Measurements from ENCODE around the gene SIPA1L3.

DNA sequence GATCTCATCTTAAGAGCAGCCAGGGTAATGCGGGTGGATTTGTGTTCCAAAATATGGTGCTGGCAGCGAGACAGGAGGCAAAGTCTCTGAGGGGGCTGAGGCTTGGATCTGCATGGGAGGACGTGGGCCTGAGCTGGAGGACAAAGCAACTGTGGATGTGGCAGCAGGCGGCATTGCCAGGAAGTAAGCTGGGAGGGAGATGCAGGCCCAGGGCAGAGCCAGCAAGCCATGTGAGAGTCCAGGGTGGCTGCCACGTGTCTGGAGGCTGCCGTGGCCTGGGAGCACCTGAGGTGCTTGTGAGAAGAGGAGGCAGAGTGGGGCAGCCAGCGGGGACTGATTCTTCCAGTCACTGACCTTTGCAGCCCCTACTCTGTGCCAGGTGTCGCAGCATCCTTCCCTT is 265.0 kb downstream of the SIPA1L3 start:
- TF ChIP-seq YY1 (IDR thresholded peaks at IDR 0.05; ENCODE audit: insufficient read depth, insufficient read length) (no peak), ZNF274 (IDR thresholded peaks at IDR 0.05; ENCODE audit: low read depth, low read length) (no peak), SUZ12 (IDR thresholded peaks at IDR 0.05; ENCODE audit: extremely low read depth, insufficient read depth, insufficient read length) (no peak)
